DND-41 (cell line): ENCODE measurements around the gene WFDC12.

Source experiments
- CTCF ChIP-seq: IDR thresholded peaks from 2 replicates; pipeline ENCODE4 v1.5.1; 2012; ENCODE audit warnings: borderline replicate concordance, low read length, moderate library complexity, mild to moderate bottlenecking; ENCODE audit not compliant: poor library complexity, severe bottlenecking; ENCODE audit errors: extremely low read depth
- EZH2 ChIP-seq: IDR thresholded peaks from 3 replicates; pipeline ENCODE4 v1.6.1; 2012; ENCODE audit warnings: borderline replicate concordance, low read depth, mild to moderate bottlenecking, moderate library complexity, low read length, inconsistent platforms; ENCODE audit not compliant: severe bottlenecking

- TF ChIP-seq CTCF (no peak), EZH2 (no peak)
Measured at GRCh38 chr20:45088247-45088646, 36.0 kb downstream of the WFDC12 start.
